B cell (primary cell): ENCODE measurements around the gene HIVEP1. TPM values are rescaled to one million over a fixed set of nuclear protein-coding genes. Genes with fewer than 3 reads are reported as not detected.
"Not testable (repeated sequence)": the region's sequence is repeated elsewhere in the genome, so short reads cannot be mapped to it uniquely, and the experiment has no call there.

Experiments
- ATAC-seq: fragments of 200-7000 bp; cut with Tn5 transposase; one replicate; pipeline ENCODE4 v1.10.0; 2021; ENCODE audit warnings: low read depth, mild to moderate bottlenecking, moderate number of reproducible peaks, moderate library complexity
- CTCF ChIA-PET: fragments of 350-600 bp; sonication (Branson Sonifier 250); formaldehyde crosslinking; loops from one replicate; lab custom pipeline; 2021; ENCODE audit warnings: antibody characterized with exemption, inconsistent platforms; lab: Charles Lee
- POLR2A ChIA-PET: fragments of 350-600 bp; sonication (Branson Sonifier 250); formaldehyde crosslinking; loops from one replicate; lab custom pipeline; 2021; ENCODE audit warnings: antibody characterized with exemption; lab: Charles Lee
- DNase-seq: peaks from one replicate; pipeline ENCODE4 v3.0.0; 2013
- H2AFZ ChIP-seq: 2 replicates; pipeline ENCODE4 v1.6.1; 2012; ENCODE audit warnings: mild to moderate bottlenecking, low read depth, low read length; ENCODE audit not compliant: insufficient read depth, poor library complexity, severe bottlenecking
- H3K27ac ChIP-seq, 2 donors: 1 replicate in 1 of 2; 2 replicates in 1 of 2; pipeline ENCODE4 v1.5.1; 2012 to 2013; ENCODE audit warnings: low read length in 2 of 2, mild to moderate bottlenecking in 2 of 2, moderate library complexity in 1 of 2
- H3K27me3 ChIP-seq, 4 experiments: fragments of 200-600 bp in 1 of 4; sonication (generic) in 1 of 4; replicated peaks in 1 of 4; 1 replicate in 2 of 4; 2 replicates in 2 of 4; pipeline versions ENCODE4 v1.6.1 to v1.7.0; 2013 to 2016; ENCODE audit warnings: low read length in 3 of 4, mild to moderate bottlenecking in 2 of 4, mixed read lengths in 1 of 4, moderate library complexity in 1 of 4; ENCODE audit not compliant: insufficient read depth in 4 of 4, control insufficient read depth in 3 of 4; ENCODE audit errors: control extremely low read depth in 1 of 4
- H3K36me3 ChIP-seq, 2 experiments: replicated peaks in 1 of 2; 1 replicate in 1 of 2; 2 replicates in 1 of 2; pipeline versions ENCODE4 v1.6.1 to v1.7.1; 2013; ENCODE audit warnings: low read length in 1 of 2; ENCODE audit not compliant: insufficient read depth in 2 of 2, control insufficient read depth in 1 of 2; ENCODE audit errors: control extremely low read depth in 1 of 2, extremely low read depth in 1 of 2
- H3K4me1 ChIP-seq, 2 donors: fragments of 200-600 bp in 1 of 2; sonication (generic) in 1 of 2; 1 replicate in 1 of 2; 2 replicates in 1 of 2; pipeline versions ENCODE4 v1.5.1 to v1.6.1; 2013 to 2017; ENCODE audit warnings: low read length in 2 of 2; ENCODE audit not compliant: control insufficient read depth in 2 of 2, insufficient read depth in 2 of 2
- H3K4me2 ChIP-seq: replicated peaks from 2 replicates; pipeline ENCODE3; 2012; ENCODE audit warnings: mild to moderate bottlenecking, low read depth, low read length; ENCODE audit not compliant: poor library complexity, severe bottlenecking
- H3K4me3 ChIP-seq, 5 experiments: fragments of 200-600 bp in 1 of 5; sonication (generic) in 1 of 5; 1 replicate in 3 of 5; 2 replicates in 2 of 5; pipeline versions ENCODE4 v1.5.1 to v1.7.0; 2011 to 2016; ENCODE audit warnings: low read length in 4 of 5, mild to moderate bottlenecking in 4 of 5, low read depth in 2 of 5, control low read depth in 1 of 5, moderate library complexity in 1 of 5; ENCODE audit not compliant: insufficient read depth in 1 of 5; ENCODE audit errors: control extremely low read depth in 1 of 5, extremely low read depth in 1 of 5
- H3K79me2 ChIP-seq: fragments of 200-600 bp; sonication (generic); one replicate; pipeline ENCODE4 v1.6.0; 2016; ENCODE audit warnings: low read length; ENCODE audit not compliant: control insufficient read depth, insufficient read depth
- H3K9ac ChIP-seq: fragments of 200-600 bp; sonication (generic); 2 replicates; pipeline ENCODE4 v1.6.1; 2017; ENCODE audit warnings: mild to moderate bottlenecking, low read length, moderate library complexity
- H3K9me3 ChIP-seq, 3 donors: one replicate each; pipeline versions ENCODE4 v1.6.1 to v1.7.1; 2013; ENCODE audit warnings: low read length in 2 of 3; ENCODE audit not compliant: control insufficient read depth in 2 of 3, insufficient read depth in 1 of 3; ENCODE audit errors: control extremely low read depth in 1 of 3
- H4K20me1 ChIP-seq: 2 replicates; pipeline ENCODE4 v1.6.0; 2012; ENCODE audit warnings: mild to moderate bottlenecking, low read length; ENCODE audit not compliant: insufficient read depth, control insufficient read depth, poor library complexity, severe bottlenecking
- H3K27ac Mint-ChIP-seq: one replicate; pipeline ENCODE4 v1.8.0; 2021; ENCODE audit warnings: mixed read lengths
- H3K27me3 Mint-ChIP-seq: one replicate; pipeline ENCODE4 v1.8.0; 2021; ENCODE audit warnings: mixed read lengths
- H3K4me1 Mint-ChIP-seq: one replicate; pipeline ENCODE4 v1.8.0; 2021; ENCODE audit warnings: mixed read lengths
- H3K4me3 Mint-ChIP-seq: one replicate; pipeline ENCODE4 v1.8.0; 2021; ENCODE audit warnings: mixed read lengths
- H3K9me3 Mint-ChIP-seq: one replicate; pipeline ENCODE4 v1.8.0; 2022; ENCODE audit warnings: mixed read lengths; ENCODE audit not compliant: insufficient read depth
- CTCF ChIP-seq: fragments of 200-600 bp; IDR thresholded peaks from one replicate; pipeline ENCODE4 v1.8.0; 2022; ENCODE audit warnings: antibody characterized with exemption, mild to moderate bottlenecking
- EZH2 ChIP-seq: IDR thresholded peaks from 2 replicates; pipeline ENCODE4 v1.6.1; 2012; ENCODE audit warnings: borderline replicate concordance, low read depth, mild to moderate bottlenecking, moderate library complexity, low read length; ENCODE audit not compliant: insufficient read depth, poor library complexity, severe bottlenecking
- WGBS: methylation state at CpG from one replicate; pipeline ENCODE4 v1.1.5; 2013; ENCODE audit warnings: missing lambda C conversion rate; ENCODE audit not compliant: insufficient coverage; 5-methylcytosine and 5-hydroxymethylcytosine counted together
- intact Hi-C: fragments of 100-400 bp; cut with micrococcal nuclease; formaldehyde crosslinking; loops from one replicate; pipeline ENCODE4 v1.10.0; 2022
- polyA plus RNA-seq: library from polyadenylated mRNA; depleted of rRNA; stranded (reverse); fragments of >200 nt; gene quantifications from 2 replicates; pipeline ENCODE4 v1.2.3, GENCODE V29; 2012
- total RNA-seq, 2 donors: library from RNA; stranded (reverse); fragments of 120-200 nt in 1 of 2; gene quantifications; 1 replicate in 1 of 2; 2 replicates in 1 of 2; pipeline versions ENCODE4 v1.2.3 to v1.2.4, GENCODE V29; 2013 to 2022

The HIVEP1 gene
- total and polyA plus RNA-seq, 2 donors (not counting 1 experiment from before 2014, with no cell fraction given): 11.3 to 96.5 TPM

- no peak overlapping the region for H3K4me3 Mint-ChIP-seq
- Histone ChIP-seq H3K9ac (no peak overlapping the region), H2AFZ (no peak overlapping the region), H3K9me3 (no peaks in the 10 kb centered on the region), H3K27me3 (no peaks in the 10 kb centered on the region), H3K4me1 (no peaks in the 10 kb centered on the region), H3K36me3 (peaks cover 0 to 2% of the 10 kb centered on the region in 2 experiments), H4K20me1 (no peaks in the 10 kb centered on the region), H3K79me2 (no peaks in the 10 kb centered on the region), H3K27ac (no peak overlapping the region), H3K4me2 (no peak overlapping the region), H3K4me3 (no peak overlapping the region)
- CTCF ChIA-PET: no interaction called here
- ATAC-seq: no peak
- POLR2A ChIA-PET: no interaction called here
- WGBS: no CpG with 5 or more reads among the region's 2 CpGs
- intact Hi-C loops: loop anchor here (5.0 kb wide), 1 partner anchor 456 kb away; no protein-coding TSS in a partner anchor
- H3K4me1 Mint-ChIP-seq: peaks cover 12% of the 10 kb centered on the region
- no peaks in the 10 kb centered on the region for H3K27me3 Mint-ChIP-seq
- TF ChIP-seq EZH2: no peak
- no peak for TF ChIP-seq CTCF
- DNase-seq: no peak
- H3K9me3 Mint-ChIP-seq: no peaks in the 10 kb centered on the region
- H3K27ac Mint-ChIP-seq: no peak overlapping the region
Observed at GRCh38 chr6:12151433-12151820, 139.3 kb downstream of the HIVEP1 start.

GRCh38 chr6:12152023-12152970, 140.2 kb downstream of the HIVEP1 start:
- Histone ChIP-seq H3K79me2 (no peaks in the 10 kb centered on the region), H3K9ac (no peak overlapping the region), H3K4me1 (no peaks in the 10 kb centered on the region), H3K27me3 (no peaks in the 10 kb centered on the region), H3K4me2 (no peak overlapping the region), H3K9me3 (no peaks in the 10 kb centered on the region), H3K27ac (no peak overlapping the region), H3K4me3 (no peak overlapping the region), H4K20me1 (no peaks in the 10 kb centered on the region), H2AFZ (no peak overlapping the region), H3K36me3 (peaks cover 0 to 2% of the 10 kb centered on the region in 2 experiments)
- ChIA-PET POLR2A (no interaction called here), CTCF (no interaction called here)
- DNase-seq: no peak
- no peak for ATAC-seq
- peaks cover 12% of the 10 kb centered on the region for H3K4me1 Mint-ChIP-seq
- WGBS: 95% methylated on average over 3 of the region's 9 CpGs
- TF ChIP-seq CTCF (no peak), EZH2 (no peak)
- no peak overlapping the region for H3K27ac Mint-ChIP-seq
- no peak overlapping the region for H3K4me3 Mint-ChIP-seq
- no peaks in the 10 kb centered on the region for H3K9me3 Mint-ChIP-seq
- intact Hi-C loops: loop anchor here (5.0 kb wide), 1 partner anchor 455 kb away; no protein-coding TSS in a partner anchor
- H3K27me3 Mint-ChIP-seq: no peaks in the 10 kb centered on the region

- intact Hi-C loops, H3K9ac ChIP-seq, H3K9me3 Mint-ChIP-seq, DNase-seq, H3K27ac Mint-ChIP-seq, H3K27ac ChIP-seq, H3K4me3 ChIP-seq, H3K79me2 ChIP-seq, H3K4me1 ChIP-seq, H4K20me1 ChIP-seq, H3K36me3 ChIP-seq, ATAC-seq, H3K9me3 ChIP-seq, H3K4me3 Mint-ChIP-seq, H3K27me3 ChIP-seq, H3K27me3 Mint-ChIP-seq, CTCF ChIA-PET, H2AFZ ChIP-seq, POLR2A ChIA-PET, H3K4me2 ChIP-seq, H3K4me1 Mint-ChIP-seq: not testable (repeated sequence)
- WGBS: 80% methylated on average over 1 of the region's 2 CpGs
Observed at GRCh38 chr6:12155769-12156168, 143.7 kb downstream of the HIVEP1 start.
